ENCODE data around the gene LMLN.
"Not testable (repeated sequence)": the region's sequence is repeated elsewhere in the genome, so short reads cannot be mapped to it uniquely, and the experiment has no call there.

Gene LMLN

GRCh38 chr3:198079771-198080520, 119.9 kb downstream of the LMLN start:
- DNase-seq (ENCODE audit: low read depth), result no peak

GRCh38 chr3:198080521-198081384, 120.7 kb downstream of the LMLN start:
- peak; percentile 43 for DNase-seq (ENCODE audit: low read depth)

GRCh38 chr3:198081421-198081844, 121.4 kb downstream of the LMLN start:
- DNase-seq (ENCODE audit: low read depth), result no peak

GRCh38 chr3:198082226-198082625, 122.2 kb downstream of the LMLN start:
- not testable (repeated sequence) for DNase-seq (ENCODE audit: low read depth)

- DNase-seq (ENCODE audit: low read depth), result no peak
Observed at GRCh38 chr3:198088421-198088955, 128.5 kb downstream of the LMLN start.

GRCh38 chr3:198090795-198091332, 130.8 kb downstream of the LMLN start:
- no peak for DNase-seq (ENCODE audit: low read depth)

GRCh38 chr3:198092276-198092675, 132.3 kb downstream of the LMLN start:
- DNase-seq (ENCODE audit: low read depth), result no peak

- DNase-seq (ENCODE audit: low read depth), result no peak
Observed at GRCh38 chr3:198093112-198093679, 133.2 kb downstream of the LMLN start.

Data from stimulated activated CD8-positive, alpha-beta memory T cell treated with anti-CD3 and anti-CD28 coated beads, Interleukin-15, amount 100 ng/mL, for 1 hour (primary cell).